ENCODE data around the gene MAP1B. TPM values are rescaled to one million over a fixed set of nuclear protein-coding genes. Genes with fewer than 3 reads are reported as not detected.

MAP1B gene
- polyA plus RNA-seq, 3 donors, result 1.4 to 21.9 (median 11.3) TPM

DNA sequence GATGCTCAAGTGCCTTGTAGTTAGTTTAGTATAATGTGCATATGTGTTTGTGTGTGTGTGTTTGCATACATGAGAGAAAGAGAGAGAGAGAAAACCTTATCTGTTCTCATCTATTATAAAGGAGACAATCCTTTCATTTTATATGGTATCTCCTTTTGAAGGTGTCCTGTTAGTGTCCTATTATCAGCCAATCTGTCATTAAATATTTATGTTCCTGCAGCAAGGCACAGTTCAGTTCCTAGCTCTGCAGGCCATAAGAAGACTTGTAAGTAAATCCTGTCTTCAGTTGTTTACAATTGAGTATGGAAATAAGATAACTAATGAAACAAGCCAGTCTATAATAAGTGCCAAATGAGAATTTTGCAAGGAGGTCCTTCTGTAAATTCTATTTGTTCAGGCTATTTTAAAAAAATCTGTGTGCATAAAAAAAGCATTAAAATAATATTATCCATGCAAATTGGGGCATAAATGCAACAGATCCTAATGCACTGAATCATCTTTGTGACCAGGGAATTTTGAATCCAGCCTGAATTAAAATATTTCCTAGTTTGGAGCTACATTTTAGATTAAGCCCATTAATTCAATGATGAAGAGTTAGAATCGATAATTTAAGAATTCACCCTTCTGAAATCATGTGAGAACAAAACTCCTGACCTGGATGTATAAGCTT, 18.1 kb downstream of the MAP1B start:
- WGBS, 3 donors, result 64 to 88% (median 75%) methylated on average over 1 of the region's 1 CpG
- H3K27ac ChIP-seq (ENCODE audit: low read depth, low read length), result no peak overlapping the region

DNA sequence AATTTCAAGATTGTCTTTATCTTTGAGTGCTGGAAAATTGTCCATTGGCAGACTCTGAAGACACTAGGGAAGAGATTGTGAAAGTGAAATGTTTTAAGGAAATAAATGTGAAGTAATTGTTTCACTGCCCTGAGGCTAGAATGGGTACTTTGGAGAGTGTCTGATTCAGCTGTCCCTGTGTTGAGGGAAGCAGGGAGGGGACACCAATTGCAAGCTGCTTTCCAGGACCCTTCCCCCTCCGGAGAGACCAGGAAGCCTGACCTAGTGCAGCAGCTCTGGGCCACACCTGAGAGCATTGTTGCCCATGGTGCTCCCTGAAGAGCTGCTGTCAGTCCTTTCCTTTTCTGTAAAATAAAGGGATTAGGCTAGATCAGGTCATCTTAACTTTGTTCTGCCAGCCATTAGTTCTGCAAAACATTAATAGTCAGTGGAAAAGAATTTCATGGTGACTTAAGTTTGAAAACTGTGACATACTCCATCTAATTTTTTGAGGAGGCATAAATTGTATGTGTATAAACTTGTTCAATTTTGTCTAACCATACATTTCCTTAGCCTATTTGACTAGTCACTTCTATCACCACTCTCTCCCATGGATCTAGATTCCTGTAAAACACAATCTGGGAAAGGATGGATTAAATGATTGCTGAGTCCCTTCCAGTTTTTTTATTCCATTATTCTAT, 18.8 kb downstream of the MAP1B start:
- 0 to 11% (median 6%) methylated on average over 1 of the region's 1 CpG for WGBS, 3 donors
- no peak overlapping the region for H3K27ac ChIP-seq (ENCODE audit: low read depth, low read length)

DNA sequence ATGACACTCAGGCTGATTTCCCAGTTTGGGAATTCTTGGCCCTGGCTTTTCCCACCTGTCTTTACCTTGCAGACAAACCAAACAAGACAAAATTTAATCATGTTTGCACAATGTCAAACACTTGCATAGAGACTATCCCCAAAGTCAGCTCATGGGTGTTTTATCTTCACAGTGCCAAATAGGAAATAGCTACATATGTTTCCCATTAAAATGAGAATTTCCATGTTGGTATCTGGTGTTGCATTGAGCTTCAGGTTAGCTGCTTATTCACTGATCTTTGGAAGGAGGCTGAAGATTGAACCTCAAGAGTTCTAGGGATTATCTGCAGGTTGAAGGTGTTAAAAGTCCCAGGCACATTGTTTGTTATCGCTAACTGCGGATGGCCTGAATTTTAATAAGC, 19.5 kb downstream of the MAP1B start:
- 88 to 99% (median 98%) methylated on average over 2 of the region's 2 CpGs for WGBS, 3 donors
- no peak overlapping the region for H3K27ac ChIP-seq (ENCODE audit: low read depth, low read length)

DNA sequence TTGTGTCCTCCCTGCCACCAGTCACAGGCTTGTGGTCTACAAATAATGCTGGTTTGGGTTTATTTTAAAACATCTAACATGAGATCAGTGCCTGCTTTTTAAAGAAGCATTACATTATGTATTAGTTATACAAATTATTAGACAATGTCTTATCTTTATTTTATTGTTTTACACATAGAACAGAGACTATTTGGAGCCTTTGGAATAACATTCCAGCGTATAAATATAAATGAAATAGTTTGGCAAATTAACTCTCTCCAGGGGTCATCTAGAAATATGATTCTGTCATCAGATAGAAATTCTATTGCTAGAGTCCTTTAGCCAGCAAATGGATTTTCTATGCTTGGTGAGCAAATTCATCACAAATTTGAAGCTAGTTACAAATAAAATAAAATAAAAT, 22.4 kb downstream of the MAP1B start:
- 52 to 79% (median 55%) methylated on average over 1 of the region's 1 CpG for WGBS, 3 donors
- no peak overlapping the region for H3K27ac ChIP-seq (ENCODE audit: low read depth, low read length)

DNA sequence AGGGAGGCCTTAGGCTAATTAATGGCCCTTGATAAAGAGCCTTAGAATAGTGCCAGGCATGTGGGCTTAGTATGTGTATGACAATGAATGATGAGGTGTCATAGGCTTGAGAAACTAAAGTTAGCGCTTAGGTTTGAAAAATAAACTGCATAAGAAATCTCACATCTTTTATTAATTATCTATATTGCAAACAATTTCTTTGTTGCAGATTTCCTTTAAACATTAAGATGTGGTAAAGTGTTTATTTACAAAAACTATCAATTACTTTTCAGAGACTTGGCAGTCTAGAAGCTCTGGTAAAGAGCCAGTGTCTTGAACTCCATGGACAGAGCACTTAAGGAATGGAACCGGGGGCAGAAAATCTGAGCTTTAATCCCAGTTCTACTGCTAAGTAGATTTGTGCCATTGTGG, 23.1 kb downstream of the MAP1B start:
- WGBS, 3 donors, result 58 to 76% (median 64%) methylated on average over 2 of the region's 2 CpGs

DNA sequence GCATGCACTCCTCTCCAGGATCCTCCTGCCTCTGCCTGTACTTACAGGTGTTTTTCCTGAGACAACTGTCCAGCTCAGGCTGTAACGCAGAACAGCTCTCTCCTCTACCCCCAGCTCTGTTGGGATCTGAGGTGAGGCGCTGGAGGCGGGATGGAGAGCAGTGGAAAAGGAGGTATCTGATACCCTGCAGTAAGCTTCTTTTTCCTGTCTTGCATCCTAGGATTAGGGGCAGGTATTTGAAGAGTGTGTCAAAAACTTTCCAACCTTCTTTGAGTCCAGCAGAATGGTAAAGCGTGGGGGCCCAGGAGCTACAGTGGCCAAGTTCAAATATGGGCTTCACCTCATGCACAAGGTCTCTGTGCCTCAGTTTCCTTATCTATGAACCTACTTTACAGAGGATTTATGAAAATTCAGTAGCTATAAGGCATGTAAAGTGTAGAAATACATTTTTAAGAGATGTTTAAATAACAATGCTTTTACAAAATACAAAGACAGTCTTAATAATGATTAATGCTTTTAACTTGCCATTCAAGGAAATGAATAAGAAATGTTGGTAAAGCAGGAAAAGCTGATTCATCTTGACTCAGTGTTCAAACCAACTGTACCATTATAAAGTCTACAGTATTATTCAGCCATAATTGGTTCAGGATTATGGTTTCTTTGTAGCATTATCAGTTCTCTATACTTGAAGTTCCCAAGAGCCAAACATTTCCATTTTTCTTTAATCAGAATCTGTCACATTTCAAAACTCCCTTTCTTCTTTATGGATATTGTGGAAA, 26.1 kb downstream of the MAP1B start:
- no peak overlapping the region for H3K27ac ChIP-seq (ENCODE audit: low read depth, low read length)
- 80 to 95% (median 90%) methylated on average over 4 of the region's 4 CpGs for WGBS, 3 donors

More for the DNA sequence above, 23.1 kb downstream of the MAP1B start:
- H3K27ac ChIP-seq (ENCODE audit: low read depth, low read length), result no peak overlapping the region

DNA sequence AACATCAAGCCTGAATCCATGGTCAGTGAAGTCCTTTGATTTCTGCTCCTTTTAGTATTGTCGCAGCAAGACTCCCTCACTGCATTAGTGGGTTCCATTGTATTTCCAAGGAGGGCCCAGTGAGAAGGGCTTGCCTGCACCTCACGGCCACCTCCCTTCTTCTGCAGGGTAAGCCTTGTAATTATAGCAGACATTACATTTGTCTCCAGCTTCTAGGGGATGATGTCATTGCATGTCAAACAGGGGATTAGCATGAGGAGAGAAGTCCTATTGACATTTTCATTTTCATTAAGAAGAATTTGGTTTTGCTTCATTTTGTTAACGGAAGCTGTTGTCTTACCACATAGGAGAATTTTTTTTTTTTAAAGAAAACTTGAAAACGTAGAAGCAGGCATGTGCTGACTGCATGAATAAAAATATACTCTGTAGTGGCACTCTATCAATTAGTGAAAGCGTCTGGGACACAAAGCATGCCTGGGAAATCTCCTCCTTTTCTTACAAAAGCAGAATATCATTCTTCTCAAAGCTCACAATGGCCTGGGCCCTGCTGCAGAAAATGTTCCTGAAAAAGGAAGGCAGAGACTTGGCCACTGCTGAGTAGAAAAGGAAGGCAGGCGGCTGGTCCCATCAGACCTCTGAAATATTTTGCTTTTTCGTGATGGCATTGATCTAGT, 27.1 kb downstream of the MAP1B start:
- WGBS, 3 donors, result 77 to 79% (median 78%) methylated on average over 7 of the region's 7 CpGs
- no peak overlapping the region for H3K27ac ChIP-seq (ENCODE audit: low read depth, low read length)

DNA sequence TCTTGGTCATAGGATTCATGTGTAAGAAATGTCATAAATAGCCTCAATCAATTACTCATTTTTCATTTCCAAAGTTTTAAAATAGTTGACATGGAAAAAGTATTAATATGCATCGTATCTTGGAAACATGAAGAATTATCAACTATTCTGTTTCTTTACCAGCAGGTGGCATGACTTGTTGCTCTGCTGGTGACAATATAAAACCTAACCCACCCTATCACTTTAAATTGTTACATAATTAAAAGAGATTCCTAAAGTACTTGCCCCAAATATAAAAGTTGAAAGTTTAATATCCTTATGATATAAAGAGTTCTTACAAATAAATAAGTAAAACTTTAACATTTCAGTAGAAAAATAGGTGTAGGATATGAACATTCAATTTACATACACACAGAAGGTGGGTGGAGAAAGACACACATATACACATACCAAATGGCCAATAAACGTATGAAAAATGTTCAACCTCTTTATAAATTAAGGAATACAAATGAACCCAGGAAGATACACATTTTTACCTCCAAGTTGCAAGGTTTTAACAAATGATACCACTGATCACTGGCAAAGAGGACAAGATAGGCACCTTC, 30.6 kb downstream of the MAP1B start:
- WGBS, 3 donors, result 39 to 50% (median 42%) methylated on average over 2 of the region's 2 CpGs
- H3K27ac ChIP-seq (ENCODE audit: low read depth, low read length), result no peak overlapping the region

DNA sequence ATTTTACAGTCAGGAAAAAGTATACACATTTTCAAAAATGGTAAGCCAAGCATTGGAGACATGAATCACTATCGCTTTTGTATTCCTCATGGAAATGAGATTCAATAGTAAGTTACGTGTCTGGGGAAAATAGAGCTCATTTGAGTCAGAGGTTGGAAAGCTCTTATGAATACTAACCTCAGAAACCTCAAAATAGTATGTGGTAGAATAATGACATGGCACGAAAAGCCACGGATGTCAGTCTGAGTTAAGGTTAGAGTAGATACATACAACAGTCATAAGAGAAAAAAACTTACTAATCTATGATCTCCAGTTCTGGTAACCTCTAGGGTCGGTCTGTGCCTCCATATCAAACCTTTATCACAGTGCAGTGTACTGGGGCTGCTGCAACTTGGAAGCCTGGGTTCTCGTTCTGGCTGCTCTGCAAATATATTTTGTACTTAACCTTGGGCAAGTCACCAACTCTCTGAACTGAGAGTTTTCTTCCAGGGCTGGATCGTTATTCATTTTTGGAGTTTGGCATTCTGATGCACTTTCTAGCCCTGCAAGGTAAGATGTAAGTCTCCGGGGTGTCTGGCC, 31.8 kb downstream of the MAP1B start:
- no peak overlapping the region for H3K27ac ChIP-seq (ENCODE audit: low read depth, low read length)
- WGBS, 3 donors, result 27 to 34% (median 30%) methylated on average over 8 of the region's 8 CpGs

DNA sequence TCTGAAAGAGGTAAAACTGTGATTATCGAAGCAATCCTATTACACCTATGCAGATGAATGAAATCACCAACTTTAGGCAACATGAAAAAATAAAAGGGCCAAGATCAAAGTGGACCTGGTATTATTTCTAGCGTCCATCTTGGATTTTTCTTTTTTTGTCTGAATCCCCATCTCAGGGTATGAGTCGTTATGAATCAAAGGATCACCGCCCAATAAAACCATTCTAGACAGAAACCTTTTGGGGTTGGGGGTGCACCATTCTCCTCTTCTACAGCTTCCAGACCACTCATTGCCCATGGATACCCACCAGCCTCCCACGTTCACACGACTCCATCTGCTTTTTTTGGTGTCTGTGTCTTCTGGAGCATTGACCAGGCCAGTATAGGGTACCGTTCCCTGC, 33.4 kb downstream of the MAP1B start:
- 93 to 96% (median 94%) methylated on average over 7 of the region's 7 CpGs for WGBS, 3 donors
- no peak overlapping the region for H3K27ac ChIP-seq (ENCODE audit: low read depth, low read length)

DNA sequence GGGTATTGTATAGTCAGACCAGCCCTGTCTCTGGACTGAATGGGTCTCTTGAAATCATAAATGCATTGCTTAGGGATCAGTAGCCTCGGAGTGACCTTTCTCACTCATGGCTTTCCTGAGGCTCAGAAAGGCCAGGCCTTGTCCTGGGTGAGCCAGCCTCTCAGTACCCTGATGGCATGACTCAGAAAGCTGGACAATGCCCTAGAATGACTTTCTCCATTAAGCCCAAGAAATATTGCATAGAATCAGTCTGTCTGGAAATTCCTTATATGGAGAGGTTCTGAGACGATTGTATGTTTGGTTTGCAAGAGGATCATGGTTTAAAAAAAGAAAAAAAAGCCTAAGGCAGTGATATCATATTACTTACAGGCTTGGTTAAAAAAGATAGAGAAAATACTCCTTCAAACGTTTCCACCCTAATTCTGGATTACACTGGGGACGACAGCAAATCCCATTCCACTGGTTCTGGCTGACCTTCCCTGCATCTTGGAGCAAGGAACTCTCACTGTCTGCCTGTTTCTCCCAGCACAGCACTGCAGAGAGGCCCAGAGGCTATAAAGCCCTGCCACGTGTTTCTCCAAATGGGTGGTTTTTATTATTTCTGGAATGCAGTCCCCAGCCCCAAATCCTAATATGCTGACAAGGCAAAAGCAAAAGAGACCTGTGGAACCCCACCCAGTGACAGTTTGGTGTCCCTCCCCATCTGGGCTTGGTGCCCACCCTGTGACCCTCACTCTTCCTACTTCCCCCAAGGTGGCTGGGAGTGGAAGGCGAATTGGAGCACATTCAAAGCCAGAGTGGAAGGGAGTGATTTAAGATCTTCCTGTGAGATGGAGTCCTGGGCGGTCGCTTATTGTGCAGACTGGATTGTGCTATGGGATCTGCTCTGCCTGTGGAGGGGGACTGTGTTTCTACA, 34.4 kb downstream of the MAP1B start:
- H3K27ac ChIP-seq (ENCODE audit: low read depth, low read length), result peak overlapping the region; percentile 58
- WGBS, 3 donors, result 51 to 80% (median 60%) methylated on average over 8 of the region's 8 CpGs

DNA sequence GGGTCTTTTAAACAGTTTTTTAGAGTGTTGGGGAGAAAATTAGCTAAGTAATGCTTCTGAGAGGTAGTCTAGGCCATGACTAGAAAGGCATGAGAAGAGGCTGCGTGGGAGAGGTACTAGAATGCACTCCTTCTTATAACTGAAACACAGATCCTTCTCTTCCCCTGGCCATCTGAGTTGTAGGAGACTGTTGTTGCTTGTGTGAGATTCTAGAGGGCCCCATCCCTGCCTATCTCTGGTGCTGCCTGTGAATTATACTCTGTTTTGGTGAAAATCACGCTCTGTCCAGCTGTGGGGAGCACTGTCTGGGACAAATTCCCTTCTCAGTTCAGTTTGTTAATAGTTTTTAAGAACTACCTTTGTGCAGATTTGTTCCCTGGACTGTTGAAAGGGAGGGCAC, 37.5 kb downstream of the MAP1B start:
- no peak overlapping the region for H3K27ac ChIP-seq (ENCODE audit: low read depth, low read length)
- WGBS, 3 donors, result 87 to 92% (median 89%) methylated on average over 2 of the region's 2 CpGs

DNA sequence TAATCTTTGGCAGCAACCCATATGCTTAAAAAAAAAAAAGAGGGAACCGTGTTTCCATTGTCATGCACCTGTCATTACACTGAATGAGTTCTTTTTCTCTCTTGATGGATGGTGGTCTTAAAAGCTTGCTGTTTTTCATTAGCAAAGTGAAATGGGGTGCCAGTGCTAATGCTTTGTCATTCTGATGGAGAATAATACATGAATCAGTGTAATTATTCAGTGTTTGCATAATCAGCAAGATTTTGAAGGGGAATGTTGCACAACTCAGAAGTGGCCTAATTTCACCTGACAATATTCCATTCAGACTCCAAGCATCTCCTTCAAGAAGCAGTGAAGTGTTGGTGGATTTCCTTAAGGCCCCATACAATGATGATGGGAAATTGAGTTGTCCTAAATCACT, 38.1 kb downstream of the MAP1B start:
- no peak overlapping the region for H3K27ac ChIP-seq (ENCODE audit: low read depth, low read length)
- WGBS, 3 donors, result 21 to 37% (median 26%) methylated on average over 1 of the region's 1 CpG

DNA sequence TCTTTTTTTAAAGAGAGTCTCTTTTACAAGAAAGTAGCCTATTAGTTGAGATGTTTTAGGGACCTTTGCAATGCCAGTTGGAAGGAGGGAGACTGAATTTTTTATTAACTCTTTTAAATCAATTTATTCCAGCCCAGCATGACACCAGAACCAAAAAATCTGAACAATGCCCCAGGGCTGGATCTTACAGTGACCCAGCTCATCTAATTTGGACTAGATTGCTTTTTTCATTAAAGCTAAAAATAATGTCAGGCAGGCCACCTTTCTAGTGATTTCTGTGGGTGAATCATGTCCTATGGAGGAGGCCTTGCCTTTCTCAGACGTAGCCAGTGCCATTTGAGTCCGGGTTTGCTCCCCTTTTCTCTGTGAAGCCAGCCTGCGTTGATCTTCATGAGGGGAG, 38.8 kb downstream of the MAP1B start:
- 86 to 94% (median 92%) methylated on average over 3 of the region's 3 CpGs for WGBS, 3 donors
- peak overlapping the region; percentile 3 for H3K27ac ChIP-seq (ENCODE audit: low read depth, low read length)

DNA sequence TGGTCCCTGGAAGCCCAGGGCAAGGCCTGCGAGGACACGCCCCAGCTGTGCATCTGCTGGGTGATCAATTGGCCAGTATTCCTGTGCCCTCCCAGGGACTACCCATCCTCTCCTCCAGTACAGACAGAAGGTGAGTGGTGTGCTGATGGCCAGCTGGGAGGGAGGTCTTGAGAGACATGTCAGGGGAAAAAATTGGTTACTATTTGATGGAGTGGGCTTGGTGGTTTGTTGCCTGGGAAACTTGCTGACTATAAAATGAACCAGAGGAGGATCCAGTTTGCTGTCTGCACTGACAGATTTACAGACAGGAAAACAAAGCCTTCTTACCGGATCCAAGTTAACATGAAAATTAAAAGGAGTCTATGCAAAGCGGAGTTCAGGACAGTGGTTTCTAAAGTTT, 40.3 kb downstream of the MAP1B start:
- WGBS, 3 donors, result 93 to 94% (median 94%) methylated on average over 4 of the region's 4 CpGs

DNA sequence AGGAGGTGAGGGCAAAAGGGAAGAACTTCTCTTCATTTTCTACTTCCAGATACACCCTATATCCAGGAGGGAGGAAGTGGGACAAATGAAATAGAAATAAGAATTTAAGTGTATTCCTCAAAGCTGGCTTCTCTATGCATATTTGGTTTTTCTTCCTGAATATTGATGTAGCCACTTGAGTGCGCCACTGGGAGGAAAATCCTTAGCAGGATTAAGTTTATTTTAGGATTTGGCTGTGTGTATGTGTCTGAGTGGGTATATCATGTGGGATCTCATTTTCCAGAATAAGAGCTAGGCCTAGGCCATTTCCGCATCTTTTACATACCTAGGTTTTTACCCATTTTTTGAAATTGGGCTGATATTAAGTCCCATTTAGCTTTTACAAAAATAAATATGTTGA, 42.5 kb downstream of the MAP1B start:
- no peak overlapping the region for H3K27ac ChIP-seq (ENCODE audit: low read depth, low read length)
- WGBS, 3 donors, result 97 to 98% (median 98%) methylated on average over 2 of the region's 2 CpGs

More for the DNA sequence above, 40.3 kb downstream of the MAP1B start:
- H3K27ac ChIP-seq (ENCODE audit: low read depth, low read length), result no peak overlapping the region

DNA sequence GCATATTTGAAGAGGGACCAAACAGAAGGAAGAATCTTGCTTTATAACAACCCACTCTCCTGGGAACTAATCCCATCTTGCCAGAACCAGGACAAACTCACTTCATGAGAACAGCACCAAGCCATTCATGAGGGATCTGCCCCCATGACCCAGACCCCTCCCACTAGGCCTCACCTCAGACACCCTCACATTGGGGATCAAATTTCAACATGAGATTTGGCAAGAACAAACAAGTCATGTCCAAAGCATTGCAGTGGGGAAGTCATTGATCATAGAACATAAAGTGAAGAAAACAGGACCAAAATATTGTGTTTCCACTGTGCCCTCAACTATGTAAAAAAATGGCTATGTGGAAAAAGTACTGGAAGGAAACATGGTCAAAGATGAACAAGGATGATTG, 43.9 kb downstream of the MAP1B start:
- H3K27ac ChIP-seq (ENCODE audit: low read depth, low read length), result no peak overlapping the region
